Epithelial cell of prostate (primary cell): Measurements from ENCODE around the gene ABCB9.
"Not testable (repeated sequence)": the region's sequence is repeated elsewhere in the genome, so short reads cannot be mapped to it uniquely, and the experiment has no call there.

Source experiments
- DNase-seq: peaks from one replicate; pipeline ENCODE4 v3.0.0-alpha.2; 2011; ENCODE audit warnings: low read depth, low spot score
- H3K27ac ChIP-seq: fragments of 450-650 bp; 2 replicates; pipeline ENCODE4 v1.5.1; 2017; ENCODE audit warnings: mild to moderate bottlenecking

ABCB9 gene

GRCh38 chr12:122944605-122945592 lies 21.4 kb downstream of the ABCB9 start:
- H3K27ac ChIP-seq = peak overlapping the region; percentile 94
- DNase-seq = peak; percentile 57

GRCh38 chr12:122943196-122943595 lies 23.1 kb downstream of the ABCB9 start:
- no peak for DNase-seq
- H3K27ac ChIP-seq = peak overlapping the region; percentile 94

GRCh38 chr12:122942637-122943036 lies 23.6 kb downstream of the ABCB9 start:
- H3K27ac ChIP-seq = peak overlapping the region; percentile 94
- DNase-seq = no peak

DNA sequence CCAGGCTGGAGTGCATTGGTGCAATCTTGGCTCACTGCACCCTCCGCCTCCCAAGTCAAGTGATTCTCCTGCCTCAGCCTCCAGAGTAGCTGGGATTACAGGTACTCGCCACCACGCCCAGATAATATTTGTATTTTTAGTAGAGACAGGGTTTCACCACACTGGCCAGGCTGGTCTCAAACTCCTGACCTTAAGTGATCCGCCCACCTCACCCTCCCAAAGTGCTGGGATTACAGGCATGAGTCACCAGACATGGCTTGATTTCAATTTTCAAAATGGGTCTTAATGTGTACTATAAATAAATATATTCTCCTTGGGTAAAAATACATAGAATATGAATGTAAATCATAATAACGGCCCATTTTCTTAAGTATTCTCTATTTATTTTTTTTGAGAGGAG lies 24.9 kb downstream of the ABCB9 start:
- H3K27ac ChIP-seq = peak overlapping the region; percentile 94
- DNase-seq = not testable (repeated sequence)

DNA sequence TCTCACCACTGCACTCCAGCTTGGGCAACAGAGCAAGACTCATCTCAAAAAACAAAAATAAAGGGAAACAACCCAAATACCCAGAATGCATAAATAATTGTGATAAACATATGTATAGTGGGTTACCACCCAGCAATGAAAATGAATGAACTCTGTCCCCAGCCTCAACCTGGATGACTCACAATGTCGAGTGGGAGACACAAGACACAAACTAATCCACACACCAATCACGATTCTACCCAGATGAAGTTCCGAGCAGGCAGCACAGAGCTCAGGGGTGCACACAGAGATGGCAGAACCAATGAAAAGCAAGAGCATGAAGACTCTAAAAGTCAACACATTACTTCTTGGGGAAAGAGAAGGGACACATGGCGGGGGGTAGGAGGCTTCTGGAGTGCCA lies 27.1 kb downstream of the ABCB9 start:
- no peak for DNase-seq
- no peak overlapping the region for H3K27ac ChIP-seq

DNA sequence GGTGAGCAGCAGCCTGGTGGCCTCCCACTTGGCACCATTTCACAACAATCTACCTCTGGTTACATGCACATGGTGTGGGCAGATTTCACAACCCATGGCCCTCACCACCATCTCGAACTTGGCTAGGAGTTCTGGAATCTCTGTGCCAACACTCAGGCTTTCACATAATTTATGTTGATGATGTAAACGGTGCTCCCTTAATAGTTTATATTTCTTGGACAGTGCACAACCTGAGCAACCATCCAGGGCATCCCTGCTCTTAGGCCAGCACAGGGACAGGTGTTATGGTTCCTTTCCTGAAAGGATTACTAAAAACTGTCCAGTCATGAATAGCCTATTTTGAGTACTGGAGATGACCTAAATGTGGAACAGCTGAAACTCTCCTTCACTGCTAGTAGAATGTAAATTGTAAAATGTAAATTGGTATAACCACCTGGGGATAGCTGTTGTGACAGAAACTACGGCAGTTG lies 28.6 kb downstream of the ABCB9 start:
- no peak overlapping the region for H3K27ac ChIP-seq
- DNase-seq = no peak

DNA sequence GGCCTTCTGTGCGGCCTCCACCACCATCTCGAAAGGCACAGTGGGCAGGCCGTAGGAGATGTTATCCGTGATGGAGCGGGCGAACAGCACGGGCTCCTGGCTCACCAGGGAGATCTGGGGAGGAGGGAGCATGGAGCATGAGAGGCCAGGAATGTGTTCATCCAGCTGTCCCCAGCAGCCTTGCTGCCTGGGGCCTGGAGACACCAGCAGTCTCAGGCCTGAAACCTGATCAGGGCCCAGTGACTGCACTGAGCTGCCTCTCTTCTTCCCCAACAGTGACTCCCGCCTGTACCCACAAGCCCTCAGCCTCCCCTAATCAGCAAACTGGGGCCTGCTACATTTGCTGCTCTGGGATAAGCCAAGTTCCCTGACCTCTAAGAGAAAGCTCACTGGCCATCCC lies 30.9 kb downstream of the ABCB9 start:
- no peak for DNase-seq
- no peak overlapping the region for H3K27ac ChIP-seq

GRCh38 chr12:122934722-122935121 lies 31.5 kb downstream of the ABCB9 start:
- no peak overlapping the region for H3K27ac ChIP-seq
- no peak for DNase-seq

- H3K27ac ChIP-seq = no peak overlapping the region
- DNase-seq = no peak
Observed at GRCh38 chr12:122932207-122932606, 34.1 kb downstream of the ABCB9 start.

GRCh38 chr12:122929812-122930211 lies 36.5 kb downstream of the ABCB9 start:
- no peak for DNase-seq
- no peak overlapping the region for H3K27ac ChIP-seq

DNA sequence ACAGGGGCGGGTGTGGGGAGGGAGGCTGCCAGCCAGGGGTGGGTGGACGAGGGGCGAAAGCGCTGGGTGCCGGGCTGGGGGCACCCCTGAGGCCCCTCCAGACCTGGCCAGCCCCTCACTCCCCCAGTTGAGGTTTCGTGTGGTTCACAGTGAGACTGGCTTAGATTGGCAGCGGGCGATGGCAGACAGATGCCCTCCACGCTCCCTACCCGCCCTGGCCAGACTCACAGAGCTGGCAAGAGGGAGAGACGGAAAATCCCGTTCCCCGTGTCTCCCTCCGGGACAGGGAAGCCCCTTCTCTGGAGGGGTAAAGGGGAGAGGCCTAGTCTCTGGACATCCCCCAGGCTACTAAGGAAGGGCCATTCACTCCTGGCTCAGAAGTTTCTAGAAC lies 37.1 kb downstream of the ABCB9 start:
- no peak for DNase-seq
- H3K27ac ChIP-seq = no peak overlapping the region

- no peak overlapping the region for H3K27ac ChIP-seq
- no peak for DNase-seq
Observed at GRCh38 chr12:122928404-122929147, 37.7 kb downstream of the ABCB9 start.

DNA sequence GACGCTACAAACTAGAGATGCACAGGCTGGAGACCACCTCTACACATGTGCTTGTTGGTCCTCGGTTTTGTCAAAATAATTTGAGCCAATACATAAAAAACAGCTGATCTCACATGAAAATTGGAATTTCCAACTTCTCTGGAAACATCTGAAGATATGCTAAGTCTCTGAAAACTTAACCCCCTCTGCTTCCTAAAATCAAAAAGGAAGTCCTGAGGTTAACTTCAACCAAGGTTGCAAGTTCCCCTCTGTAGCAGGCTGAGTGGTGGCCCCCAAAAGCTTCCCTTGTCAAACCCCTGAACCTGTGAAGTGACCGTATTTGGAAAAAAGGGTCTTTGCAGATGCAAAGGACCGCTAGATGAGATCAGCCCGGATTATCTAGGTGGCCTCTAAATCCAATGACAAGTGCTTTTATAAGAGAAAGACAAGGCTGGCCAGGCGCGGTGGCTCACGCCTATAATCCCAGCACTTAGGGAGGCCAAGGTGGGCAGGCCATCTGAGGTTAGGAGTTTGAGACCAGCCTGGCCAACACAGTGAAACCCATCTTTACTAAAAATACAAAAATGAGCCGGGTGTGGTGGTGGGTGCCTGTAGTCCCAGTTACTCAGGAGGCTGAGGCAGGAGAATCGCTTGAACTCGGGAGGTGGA lies 38.4 kb downstream of the ABCB9 start:
- no peak overlapping the region for H3K27ac ChIP-seq
- DNase-seq = no peak

- no peak for DNase-seq
- H3K27ac ChIP-seq = no peak overlapping the region
Observed at GRCh38 chr12:122921917-122922316, 44.3 kb downstream of the ABCB9 start.

GRCh38 chr12:122920687-122921086 lies 45.6 kb downstream of the ABCB9 start:
- peak overlapping the region; percentile 79 for H3K27ac ChIP-seq
- no peak for DNase-seq

DNA sequence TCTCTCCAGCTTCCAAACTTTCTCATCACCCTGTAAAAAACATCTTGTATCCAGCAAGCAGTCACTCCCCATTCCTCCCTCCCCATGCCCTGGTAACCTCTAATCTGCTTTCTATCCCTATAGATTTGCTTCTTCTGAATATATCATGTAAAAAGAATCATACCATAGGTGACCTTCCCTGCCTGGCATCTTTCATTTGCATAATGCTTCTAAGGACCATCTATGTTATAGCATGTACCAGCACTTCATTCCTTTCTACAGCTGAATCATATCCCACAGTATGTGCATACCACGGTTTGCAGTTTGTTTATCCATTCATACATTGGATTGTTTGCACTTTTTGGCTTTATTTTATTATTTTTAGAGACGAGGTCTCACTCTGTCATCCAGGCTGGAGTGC lies 47.4 kb downstream of the ABCB9 start:
- peak overlapping the region; percentile 79 for H3K27ac ChIP-seq
- DNase-seq = no peak

- DNase-seq = no peak
Observed at GRCh38 chr12:122917507-122918121, 48.6 kb downstream of the ABCB9 start.

DNA sequence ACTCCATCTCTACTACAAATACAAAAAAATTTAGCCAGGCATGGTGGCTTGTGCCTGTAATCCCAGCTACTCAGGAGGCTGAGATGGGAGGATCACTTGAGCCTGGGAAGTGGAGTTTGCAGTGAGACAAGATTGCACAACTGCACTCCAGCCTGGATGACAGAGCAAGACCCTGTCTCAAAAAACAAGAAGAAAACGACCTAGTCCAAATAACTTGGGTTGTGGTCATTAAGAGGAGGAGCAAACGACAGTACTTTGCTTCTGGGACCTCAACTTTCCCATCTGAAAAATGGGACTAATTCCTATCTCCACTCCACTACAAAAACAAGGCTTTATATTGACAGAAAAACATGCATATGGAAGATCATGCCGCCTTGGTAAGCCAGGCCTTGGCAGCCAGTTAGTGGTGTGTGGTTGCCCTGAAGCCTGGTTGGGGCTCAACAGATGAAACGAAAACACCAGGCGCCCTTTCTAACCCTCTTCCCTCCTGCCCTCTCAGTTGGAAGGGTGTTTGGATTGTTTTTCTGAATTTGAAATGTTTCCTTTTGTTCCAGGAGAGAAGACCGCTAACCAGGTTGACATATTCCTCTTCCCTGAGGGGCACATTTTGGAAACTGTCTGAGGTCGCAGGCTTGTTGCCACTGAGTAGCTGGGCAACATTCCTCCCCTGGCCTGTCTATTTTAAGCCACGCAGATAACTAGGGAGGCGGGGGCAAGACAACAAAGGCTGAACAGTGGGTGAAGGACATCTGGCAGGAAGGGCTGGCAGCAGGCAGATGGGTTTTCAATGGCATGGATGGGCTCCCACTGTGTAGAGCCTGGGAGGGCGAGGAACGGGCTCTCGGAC lies 56.6 kb downstream of the ABCB9 start:
- H3K27ac ChIP-seq = no peak overlapping the region
- DNase-seq = no peak

More at GRCh38 chr12:122917507-122918121, 48.6 kb downstream of the ABCB9 start:
- H3K27ac ChIP-seq = peak overlapping the region; percentile 79

DNA sequence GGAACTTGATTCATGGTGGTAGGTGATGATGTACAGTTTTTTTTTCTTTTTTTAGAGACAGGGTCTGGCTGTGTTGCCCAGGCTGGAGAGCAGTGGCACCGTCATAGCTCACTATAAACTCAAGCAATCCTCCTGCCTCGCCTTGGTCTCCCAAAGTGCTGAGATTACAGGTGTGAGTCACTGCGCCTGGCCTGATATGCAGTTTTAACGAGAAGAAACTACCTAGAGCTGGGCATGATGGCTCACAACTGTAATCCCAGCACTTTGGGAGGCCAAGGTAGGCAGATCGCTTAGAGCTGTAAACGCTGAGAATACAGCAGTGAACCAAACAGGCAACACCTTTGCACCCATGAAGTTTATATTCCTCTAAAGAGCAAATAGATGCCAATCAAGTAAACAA lies 57.3 kb downstream of the ABCB9 start:
- DNase-seq = no peak
- no peak overlapping the region for H3K27ac ChIP-seq
